Tibial nerve (tissue), 3 donors: ENCODE results near the gene ARHGAP25.

Experiments
- CTCF ChIP-seq, 5 experiments: fragments of 200-600 bp in 3 of 5; fragments of 450-650 bp in 2 of 5; sonication (generic) in 3 of 5; IDR thresholded peaks; one replicate each; pipeline ENCODE4 v1.5.1; 2016 to 2019; ENCODE audit warnings: antibody characterized with exemption in 5 of 5, mild to moderate bottlenecking in 3 of 5, moderate library complexity in 2 of 5
- POLR2A ChIP-seq, 2 donors: fragments of 450-650 bp; IDR thresholded peaks; one replicate each; pipeline ENCODE4 v1.6.1; 2017; ENCODE audit warnings: antibody characterized with exemption in 2 of 2, mild to moderate bottlenecking in 2 of 2, moderate library complexity in 2 of 2

GRCh38 chr2:68750592-68751396 lies 16.2 kb downstream of the ARHGAP25 start:
- TF ChIP-seq CTCF (IDR thresholded peaks at IDR 0.05) (no peak), POLR2A (IDR thresholded peaks at IDR 0.05) (no peak)
